Activated gamma-delta T cell treated with anti-CD3 and anti-CD28 coated beads, Interleukin-2, amount 50 U/mL, for 16 hours (primary cell): ENCODE results near the gene RIOX2.
"Not testable (repeated sequence)": the region's sequence is repeated elsewhere in the genome, so short reads cannot be mapped to it uniquely, and the experiment has no call there.

ENCODE experiments used
- DNase-seq: peaks from one replicate; pipeline ENCODE4 v3.0.0-alpha.2; 2020; ENCODE audit warnings: low read depth

The RIOX2 gene

DNA sequence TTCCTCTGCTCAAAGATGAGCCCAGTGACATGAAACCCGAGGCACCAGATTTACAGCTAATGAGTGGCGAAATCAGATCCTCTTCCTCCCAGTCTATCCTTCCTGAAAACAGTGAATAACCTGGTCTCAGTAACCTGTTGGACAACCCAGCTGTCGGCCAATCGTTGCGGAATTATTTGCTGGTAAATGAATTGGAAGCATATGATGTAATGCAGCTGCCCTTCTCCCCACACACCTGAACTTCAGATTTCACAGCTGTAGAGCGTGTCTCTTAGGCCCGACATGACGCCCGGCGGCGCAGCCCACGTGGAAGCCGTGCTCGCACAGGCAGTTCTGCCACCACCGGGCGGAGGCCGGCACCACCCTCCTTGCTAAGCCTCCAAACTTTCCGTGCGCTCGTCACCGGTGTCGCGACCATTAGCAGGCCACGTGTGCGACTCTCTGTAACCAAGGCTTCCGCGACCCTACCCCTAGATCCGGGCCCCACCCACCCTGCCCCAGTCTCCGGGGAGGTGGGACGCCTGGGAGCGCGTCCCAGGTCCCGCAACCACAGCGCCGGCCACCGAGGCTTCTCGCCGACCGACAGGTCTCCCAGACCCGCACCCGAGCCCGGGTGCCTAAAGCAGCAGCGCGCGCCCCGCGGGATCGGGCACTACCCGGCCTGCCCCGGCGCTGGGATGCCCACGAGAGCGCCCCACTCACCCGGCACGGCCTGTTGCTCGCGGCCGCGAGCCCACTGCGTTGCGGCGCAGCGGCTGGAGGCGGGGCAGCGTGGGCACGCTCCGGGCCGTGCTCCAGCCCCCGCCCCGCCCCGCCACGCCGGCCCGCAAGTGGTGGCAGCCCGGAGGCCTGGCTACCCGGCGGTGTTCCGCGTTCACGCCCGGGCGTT is at the start of gene RIOX2:
Gene RIOX2, minus strand, starts transcription at position 753 of the 889 bp plus-strand sequence. CDS start 4,838 bp downstream, outside the sequence.
- peak; percentile 63 for DNase-seq

DNA sequence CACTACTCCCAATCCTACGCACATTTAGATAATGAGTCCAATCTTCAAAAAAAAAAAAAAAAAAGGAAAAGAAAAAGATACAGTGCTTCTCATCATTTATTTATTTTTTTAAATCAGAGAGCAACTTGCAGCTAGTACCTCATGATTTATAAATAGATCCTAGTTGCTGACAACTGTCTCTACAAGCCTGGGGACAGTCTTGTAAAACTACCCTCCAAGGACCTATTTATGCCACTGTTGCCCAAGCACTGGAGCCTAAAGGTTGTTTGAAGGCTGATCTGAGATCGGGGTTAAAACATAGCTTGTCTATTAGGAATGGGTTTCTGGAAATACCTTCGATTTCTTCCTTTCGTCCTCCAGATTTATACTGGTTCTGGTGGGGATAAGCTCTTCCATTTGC is 48.2 kb upstream of the RIOX2 start:
- DNase-seq, result no peak

DNA sequence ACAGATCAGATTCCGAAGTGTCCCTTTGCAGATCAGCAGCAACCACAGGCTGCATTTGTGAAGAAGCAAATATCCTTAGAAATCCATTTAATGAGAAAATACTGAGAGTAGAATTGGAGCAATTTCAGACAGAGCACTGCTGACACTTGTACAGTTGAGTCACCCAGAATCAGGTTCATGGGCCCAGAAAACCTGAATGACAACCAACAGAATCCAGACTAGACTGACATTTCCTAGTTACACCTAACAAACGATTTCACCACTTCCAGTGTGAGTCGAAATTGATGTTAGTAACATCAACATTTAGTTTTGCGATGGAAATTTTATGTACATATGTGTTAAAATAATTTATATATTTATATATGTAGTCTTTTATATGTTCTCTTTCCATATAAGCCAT is 46.1 kb upstream of the RIOX2 start:
- no peak for DNase-seq

DNA sequence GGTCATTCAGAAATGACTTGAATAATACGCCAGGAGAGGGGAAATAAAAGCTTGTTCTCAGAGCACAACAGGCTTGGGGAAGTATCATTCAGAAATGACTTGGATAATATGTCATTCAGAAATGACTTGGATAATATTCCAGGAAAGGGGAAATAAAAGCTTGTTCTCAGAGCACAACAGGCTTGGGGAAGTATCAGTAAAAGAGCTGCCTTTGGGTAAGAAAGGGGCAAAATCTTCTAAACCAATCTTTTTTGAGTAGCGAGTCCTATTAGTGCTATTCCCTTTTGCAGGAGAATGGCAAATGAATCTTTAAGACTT is 42.0 kb upstream of the RIOX2 start:
- DNase-seq, result no peak

DNA sequence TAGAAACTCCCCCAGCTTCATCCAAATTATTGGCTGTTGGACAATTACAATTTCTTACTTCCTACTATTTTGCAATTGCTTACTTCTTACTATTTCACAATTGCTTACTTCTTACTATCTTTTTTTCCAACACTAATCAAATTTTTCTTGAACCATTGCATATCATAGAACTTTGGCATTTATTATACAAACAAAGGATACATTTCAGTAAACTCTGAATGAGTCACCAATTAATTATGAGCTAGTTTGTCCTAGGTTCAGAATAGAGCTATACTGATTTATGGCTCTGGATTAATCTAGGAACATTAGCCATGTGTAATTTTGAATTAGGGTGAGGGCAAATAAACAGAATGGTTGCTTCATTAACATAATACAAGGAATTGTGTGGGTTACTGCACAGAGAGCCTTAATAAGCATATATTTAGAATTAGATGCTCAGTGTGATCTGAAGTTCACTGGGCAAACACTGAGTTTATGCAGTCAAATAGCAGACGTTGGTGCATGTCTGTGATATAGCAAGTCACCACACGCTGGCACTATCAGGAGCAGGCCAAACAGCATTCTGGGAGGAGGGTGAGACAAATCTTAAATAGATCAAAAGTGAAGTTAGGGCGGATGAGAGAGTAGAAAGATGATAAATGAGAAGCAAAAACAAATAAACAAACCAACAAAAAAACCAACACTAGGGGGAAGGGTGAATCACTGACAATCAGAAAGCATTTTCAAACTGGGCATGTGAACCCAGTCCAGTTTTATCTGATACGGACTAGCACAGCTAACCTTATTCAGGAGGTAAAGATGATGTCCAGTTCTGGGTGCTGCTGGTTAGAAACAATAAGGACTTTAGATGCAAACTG is 41.4 kb upstream of the RIOX2 start:
- no peak for DNase-seq

DNA sequence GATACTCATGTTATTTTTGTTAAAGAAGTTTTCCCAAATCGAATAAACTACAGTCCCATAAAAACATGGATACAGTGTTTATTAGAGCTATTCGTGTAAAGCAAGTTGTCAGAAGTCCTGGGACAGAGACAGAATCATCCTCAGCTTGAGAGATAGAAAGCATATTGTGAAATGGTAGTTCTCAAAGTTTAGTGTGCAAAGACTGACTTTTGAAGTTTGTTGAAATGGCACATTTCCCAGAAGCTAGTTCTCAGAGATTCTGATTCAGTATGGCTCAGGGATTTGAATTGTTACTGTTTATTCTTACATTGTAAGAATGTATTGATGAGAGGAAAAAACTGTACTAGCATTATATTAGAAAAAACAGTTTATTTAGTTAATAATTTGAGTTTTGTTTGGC is 40.7 kb upstream of the RIOX2 start:
- no peak for DNase-seq

DNA sequence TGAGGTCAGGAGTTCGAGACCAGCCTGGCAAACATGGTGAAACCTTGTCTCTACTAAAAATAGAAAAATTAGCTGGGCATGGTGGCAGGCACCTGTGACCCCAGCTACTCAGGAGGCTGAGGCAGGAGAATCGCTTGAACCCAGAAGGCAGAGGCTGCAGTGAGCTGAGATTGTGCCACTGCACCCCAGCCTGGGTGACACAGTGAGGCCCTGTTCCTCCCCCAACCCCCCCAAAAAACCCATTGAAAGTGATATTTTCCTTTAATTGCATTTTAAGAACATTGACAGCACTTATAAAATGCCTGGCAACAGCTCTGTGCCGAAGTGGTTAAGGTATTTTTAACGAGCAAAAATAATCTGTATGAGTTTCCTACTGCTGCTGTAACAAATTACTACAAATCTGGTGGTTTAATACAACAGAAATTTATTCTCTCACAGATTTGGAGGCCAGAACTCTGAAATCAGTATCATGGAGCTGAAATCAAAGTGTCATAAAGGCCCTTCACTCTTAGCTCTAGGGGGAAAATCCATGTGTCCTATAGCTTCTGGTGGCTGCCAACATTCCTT is 38.7 kb upstream of the RIOX2 start:
- not testable (repeated sequence) for DNase-seq

DNA sequence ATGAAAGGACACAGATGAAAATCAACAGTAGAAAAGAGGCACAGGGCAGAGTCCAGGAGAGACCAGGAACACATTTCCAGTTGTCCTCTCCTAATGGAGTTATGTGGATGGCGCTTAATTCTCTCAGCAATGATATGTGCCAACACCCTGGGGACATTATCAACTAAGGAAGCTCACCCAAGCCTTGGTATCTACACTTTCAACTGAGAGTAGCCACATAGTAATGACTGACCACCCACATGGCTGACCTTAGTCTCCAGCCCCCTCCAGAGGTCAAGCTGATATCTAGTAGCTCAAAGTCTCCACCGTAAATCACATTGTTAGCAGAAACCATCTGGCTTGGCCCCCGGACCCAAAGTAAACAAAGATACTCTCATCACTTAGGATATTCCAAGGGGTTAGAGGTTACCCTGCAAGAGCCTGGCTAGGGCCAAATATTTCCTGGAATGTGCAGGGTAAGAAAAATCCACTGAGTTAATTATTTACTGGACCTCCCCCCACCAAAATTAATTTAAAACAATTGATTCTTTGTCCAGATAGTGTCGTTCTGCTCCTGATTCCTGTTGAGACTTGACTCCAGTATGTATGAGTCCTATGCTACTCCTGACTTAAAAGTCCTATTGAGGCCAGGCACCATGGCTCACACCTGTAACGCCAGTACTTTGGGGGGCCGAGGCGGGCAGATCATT is 38.1 kb upstream of the RIOX2 start:
- no peak for DNase-seq

DNA sequence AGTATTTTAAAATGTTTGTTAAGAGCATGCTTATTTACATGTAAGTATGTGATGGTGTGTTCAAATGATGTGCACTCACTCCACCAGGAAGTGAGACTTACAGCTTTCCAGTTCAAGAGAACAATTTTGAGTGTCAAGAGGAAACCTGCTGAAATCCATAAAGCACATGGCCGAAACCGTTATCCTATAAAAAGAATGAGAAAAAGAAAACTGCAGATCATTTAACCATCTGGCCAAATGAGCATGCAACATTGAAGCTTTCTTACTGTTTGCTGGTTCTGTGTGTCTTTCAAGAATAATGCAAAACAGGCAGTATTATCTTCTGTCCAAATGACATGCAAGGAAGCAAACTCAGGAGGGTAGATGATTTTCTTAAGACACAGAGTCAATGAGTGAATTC is 36.6 kb upstream of the RIOX2 start:
- DNase-seq, result no peak

DNA sequence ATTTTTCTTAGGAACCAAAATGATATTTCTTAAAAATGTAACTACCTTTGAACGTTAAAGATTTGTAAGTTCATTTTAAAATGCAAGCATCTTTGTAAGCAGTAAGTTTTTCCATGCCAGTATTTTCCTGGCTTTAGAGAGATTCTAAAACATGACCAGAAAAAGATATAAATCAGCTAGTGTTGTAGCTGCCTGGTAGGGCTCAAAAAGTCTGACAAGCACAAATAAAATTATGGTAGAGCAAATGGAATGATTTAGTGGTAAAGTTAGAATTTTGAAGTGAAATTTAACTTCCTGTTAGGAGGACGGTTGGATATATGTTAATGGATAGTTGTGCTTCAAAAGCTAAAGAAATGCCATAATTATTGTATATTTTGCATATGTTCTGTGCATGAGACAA is 33.2 kb upstream of the RIOX2 start:
- no peak for DNase-seq

DNA sequence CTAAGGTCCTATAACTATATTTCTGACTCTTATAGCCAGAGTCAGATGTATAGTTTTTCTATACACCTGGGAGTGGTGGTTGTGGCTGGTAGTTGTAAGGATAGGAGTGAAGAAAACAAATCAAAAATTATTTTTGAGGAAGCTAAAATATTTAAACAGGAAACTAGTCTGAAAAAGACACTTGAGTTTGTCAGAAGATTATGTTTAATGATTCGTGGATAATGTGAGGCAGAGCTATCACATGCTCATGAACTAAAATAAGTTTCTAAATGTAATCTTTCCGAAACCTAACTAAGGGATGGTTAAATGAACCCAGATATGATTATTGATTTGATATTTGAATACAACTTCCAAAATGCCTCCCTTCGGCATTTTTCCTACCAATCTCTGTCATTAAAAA is 32.5 kb upstream of the RIOX2 start:
- DNase-seq, result no peak

DNA sequence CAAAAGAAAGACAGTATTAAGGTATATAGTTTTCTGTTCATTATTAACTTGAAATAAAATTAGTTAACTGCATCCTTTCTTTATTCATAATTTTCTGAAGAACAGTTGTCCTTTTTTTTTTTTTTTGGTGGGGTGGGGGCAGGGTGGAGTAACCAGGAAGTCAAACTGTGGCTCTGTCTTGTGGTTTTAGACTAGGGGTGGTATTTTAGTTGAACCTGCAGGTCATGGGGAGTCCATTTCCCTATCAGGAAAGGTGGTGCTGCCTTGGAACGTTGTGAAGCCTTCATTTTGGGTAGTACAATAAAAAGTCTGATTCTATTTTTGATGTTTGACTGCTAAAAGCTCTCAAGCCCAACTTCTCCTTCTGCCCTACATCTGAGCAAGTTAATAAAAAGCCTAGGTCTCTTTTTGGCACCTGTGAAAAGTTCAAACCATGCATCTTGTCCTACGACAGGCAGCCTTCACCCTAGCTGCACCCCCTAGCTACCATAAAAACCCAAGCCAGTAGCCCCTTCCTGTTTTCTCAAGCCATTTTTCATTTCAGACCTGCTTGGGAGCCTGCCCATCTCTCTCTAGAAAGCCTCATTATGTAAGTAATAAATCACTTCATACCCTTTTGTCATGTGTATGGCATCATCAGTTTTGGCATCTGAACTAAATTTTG is 31.2 kb upstream of the RIOX2 start:
- DNase-seq, result no peak

DNA sequence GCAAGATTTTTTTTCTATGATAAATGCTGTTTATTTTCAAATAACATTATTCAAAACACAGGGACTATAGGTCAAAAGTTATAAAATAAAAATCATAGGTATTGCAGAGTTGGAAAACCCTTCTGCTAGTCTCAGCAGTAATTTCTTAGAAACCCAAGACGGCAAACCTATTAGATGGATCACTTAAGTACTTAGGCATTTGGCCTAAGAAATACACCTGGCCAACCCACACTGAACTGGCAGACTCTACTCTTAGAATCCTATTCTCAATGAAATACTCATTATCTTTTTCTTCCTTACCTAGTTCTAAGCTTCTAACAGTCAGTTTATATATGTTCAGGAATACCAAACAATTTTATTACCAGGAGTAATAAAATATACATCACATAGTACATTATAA is 30.5 kb upstream of the RIOX2 start:
- no peak for DNase-seq

DNA sequence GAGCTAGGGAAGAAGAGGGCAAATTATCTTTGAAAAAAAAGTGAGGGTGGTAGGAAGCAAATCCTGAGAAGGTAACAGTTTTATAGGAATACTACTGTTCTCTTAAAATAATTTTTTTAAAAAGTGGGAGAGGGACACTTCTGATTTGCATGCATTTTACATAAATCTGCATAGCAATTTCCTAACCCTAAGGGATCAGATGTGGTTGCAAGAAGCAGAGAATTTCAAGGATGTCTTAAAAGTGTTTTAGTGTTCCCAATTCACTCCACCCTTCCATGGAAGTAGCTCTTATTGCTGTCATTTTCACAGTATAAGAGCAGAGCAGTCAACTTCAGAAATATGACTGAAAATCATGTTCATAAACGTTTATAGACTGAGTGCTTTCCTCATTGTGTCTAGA is 27.8 kb upstream of the RIOX2 start:
- no peak for DNase-seq

DNA sequence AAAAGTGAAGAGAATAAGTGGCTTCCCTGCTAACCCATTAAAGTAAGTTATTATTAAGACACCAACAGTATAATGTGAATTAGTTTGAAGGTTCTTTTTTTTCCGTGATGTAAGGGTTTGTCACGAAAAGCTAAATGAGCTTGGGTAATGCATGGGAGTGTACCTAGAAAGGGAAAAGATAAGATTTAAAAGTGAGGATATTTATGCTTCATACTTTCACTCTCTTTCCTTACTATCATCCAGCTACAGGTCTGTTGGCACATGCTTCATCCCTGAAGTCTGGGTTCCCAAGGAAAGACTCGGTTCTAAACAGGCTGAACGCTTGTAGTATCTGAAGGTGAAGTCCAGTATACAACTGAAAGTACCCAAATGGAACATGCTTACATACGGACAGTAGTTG is 26.9 kb upstream of the RIOX2 start:
- no peak for DNase-seq

DNA sequence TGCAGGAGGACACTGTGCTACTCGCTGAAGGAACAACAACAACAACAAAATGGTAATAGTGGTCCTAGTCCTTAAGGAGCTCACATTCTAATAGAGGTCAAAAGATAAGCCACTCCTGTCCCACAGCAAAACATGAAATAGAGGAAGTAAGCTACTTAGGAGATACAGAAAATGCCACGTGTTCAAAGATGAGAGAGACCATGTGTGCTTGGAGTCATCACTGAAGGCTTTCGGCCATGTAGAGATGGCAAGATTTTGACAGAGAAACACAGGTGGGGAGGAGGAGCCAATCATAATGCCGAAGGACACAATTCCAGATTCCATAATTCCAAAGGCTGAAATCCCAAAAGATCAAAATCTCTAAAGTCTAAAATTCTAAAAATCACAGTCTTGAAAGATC is 24.8 kb upstream of the RIOX2 start:
- DNase-seq, result no peak

DNA sequence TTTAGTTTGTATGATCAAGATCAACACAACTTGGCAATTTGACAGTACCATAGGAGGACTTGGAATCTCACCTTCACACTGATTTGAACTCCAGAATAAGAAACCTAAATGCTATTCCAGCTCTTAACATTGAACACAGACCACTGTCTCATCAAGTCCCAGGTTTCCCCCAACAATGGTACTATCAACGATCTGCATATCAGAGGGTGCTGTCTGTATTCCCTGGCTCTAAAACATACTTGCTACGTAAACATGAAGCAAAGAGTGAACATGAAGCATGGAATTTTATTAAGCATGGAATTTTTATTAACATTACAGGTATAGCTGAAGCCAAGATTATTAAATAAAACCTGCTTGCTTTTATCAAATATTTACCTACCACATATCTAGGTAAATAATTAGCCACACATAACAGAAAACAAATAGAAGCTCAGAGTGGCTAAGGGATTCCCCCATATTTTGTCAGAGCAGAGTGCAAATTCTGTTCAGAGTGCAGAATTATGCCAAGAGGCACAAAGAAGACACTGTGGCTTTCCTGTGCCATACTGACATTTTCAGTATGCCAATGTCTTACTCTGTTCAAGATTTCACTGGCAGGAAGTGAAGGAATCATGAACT is 22.2 kb upstream of the RIOX2 start:
- no peak for DNase-seq

DNA sequence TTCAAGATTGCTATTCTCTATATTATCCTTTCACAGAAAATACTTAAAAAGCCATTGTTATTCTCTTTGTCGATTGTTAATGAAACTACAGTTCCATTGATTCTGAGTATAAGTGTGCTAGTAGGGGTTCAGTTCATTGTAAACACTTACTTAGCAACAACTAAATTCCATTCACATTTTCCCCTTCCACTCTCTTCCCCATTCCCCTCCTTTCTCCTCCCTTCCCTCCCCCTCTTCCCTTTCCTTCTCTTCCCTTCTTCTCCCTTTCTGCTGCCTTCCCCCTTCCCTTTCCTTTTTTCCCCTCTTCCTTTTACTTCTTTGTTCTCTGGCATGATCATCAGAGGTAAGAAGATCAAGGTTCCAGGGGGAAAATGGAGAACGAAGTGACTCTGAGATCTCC is 21.3 kb upstream of the RIOX2 start:
- DNase-seq, result no peak

DNA sequence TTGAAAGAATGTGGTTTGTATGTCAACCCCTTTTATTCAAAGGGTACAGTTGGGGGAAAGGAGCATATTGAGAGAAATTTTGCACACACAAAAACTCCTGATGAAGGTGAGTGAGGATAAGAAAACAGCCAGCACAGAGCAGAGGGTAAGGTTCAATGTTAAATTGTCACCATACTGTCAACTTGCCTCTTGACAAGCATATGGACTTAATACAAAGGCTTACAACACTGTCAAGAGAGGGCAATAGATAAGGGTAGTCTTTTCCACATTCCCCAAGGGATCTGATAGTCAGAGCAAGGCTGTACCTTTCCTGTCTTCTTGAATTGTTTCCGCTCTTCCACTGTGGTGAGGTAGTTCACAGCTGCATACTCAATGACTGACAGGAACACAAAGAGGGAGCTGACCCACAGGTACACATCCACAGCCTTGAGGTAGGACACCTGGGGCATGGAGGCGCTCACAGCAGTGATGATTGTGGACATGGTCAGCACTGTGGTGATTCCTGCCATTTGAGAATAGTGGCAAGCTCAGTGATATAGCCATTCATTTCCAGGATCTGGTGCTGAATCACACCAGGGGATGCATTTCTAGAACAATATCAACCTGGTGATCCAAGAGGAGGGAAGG is 20.4 kb upstream of the RIOX2 start:
- no peak for DNase-seq

DNA sequence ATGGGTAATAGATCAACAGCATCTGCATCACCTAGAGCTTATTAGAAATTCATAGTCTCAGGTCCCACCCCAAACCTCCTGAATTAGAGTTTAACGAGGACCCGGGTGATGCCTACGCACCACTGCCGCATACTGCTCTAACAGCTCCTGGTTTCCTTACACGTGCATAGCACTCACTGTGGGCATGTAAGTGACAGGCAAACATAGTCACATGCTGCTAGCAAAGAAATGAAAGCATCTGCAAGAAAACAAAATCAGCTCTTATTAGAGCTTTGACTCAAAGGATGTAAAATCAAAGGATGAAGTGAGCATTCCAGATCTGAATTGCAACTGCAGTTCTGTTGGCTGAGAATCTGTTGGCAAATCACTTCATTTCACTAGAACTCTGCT is 19.1 kb upstream of the RIOX2 start:
- DNase-seq, result no peak
